MG63 (cell line): ENCODE data around the gene NR2F1-AS1. TPM values are rescaled to one million over a fixed set of nuclear protein-coding genes. Genes with fewer than 3 reads are reported as not detected.
"Not testable (repeated sequence)": the region's sequence is repeated elsewhere in the genome, so short reads cannot be mapped to it uniquely, and the experiment has no call there.

Source experiments
- DNase-seq: peaks from one replicate; pipeline ENCODE4 v3.0.0-alpha.2; 2020
- H3K27me3 ChIP-seq: fragments of 250-450 bp; sonication (Bioruptor Pico); 2 replicates; pipeline ENCODE4 v1.5.1; 2020; ENCODE audit warnings: mild to moderate bottlenecking, moderate library complexity
- H3K36me3 ChIP-seq: fragments of 250-450 bp; sonication (Bioruptor Pico); 2 replicates; pipeline ENCODE4 v1.5.1; 2020; ENCODE audit warnings: mild to moderate bottlenecking, moderate library complexity
- H3K4me3 ChIP-seq: fragments of 250-450 bp; sonication (Bioruptor Pico); 2 replicates; pipeline ENCODE4 v1.5.1; 2020; ENCODE audit warnings: mild to moderate bottlenecking, moderate library complexity
- H3K9me3 ChIP-seq: fragments of 250-450 bp; sonication (Bioruptor Pico); 2 replicates; pipeline ENCODE4 v1.5.1; 2020; ENCODE audit warnings: mild to moderate bottlenecking, moderate library complexity
- total RNA-seq: library from RNA; depleted of rRNA; stranded (reverse); fragments of >200 nt; shearing (Covaris generic); gene quantifications from 2 replicates; pipeline ENCODE4 v1.2.3, GENCODE V29; 2014; ENCODE audit warnings: low replicate concordance

The NR2F1-AS1 gene
- total RNA-seq, 1 experiment from 2014 or later = 15.1 TPM

- H3K36me3 ChIP-seq = no peaks in the 10 kb centered on the region
- DNase-seq = no peak
Observed at GRCh38 chr5:93404246-93404645, 176.8 kb downstream of the NR2F1-AS1 start.

GRCh38 chr5:93403141-93403928 lies 177.7 kb downstream of the NR2F1-AS1 start:
- Histone ChIP-seq H3K9me3 (no peaks in the 10 kb centered on the region), H3K36me3 (no peaks in the 10 kb centered on the region), H3K27me3 (no peaks in the 10 kb centered on the region), H3K4me3 (no peak overlapping the region)
- DNase-seq = no peak

More at GRCh38 chr5:93404246-93404645, 176.8 kb downstream of the NR2F1-AS1 start:
- no peaks in the 10 kb centered on the region for H3K27me3 ChIP-seq
- H3K4me3 ChIP-seq = no peak overlapping the region
- H3K9me3 ChIP-seq = no peaks in the 10 kb centered on the region

GRCh38 chr5:93402451-93402850 lies 178.6 kb downstream of the NR2F1-AS1 start:
- DNase-seq = no peak
- H3K27me3 ChIP-seq = no peaks in the 10 kb centered on the region
- 0 out of 2 replicates have a peak, but pooled peaks cover 2% of the 10 kb centered on the region for H3K9me3 ChIP-seq
- no peak overlapping the region for H3K4me3 ChIP-seq
- no peaks in the 10 kb centered on the region for H3K36me3 ChIP-seq

GRCh38 chr5:93401634-93402213 lies 179.3 kb downstream of the NR2F1-AS1 start:
- Histone ChIP-seq H3K36me3 (no peaks in the 10 kb centered on the region), H3K27me3 (no peaks in the 10 kb centered on the region), H3K9me3 (peaks cover 6% of the 10 kb centered on the region; the same call in 1 of the 2 replicates), H3K4me3 (no peak overlapping the region)
- no peak for DNase-seq

- H3K36me3 ChIP-seq = no peaks in the 10 kb centered on the region
- no peak for DNase-seq
Observed at GRCh38 chr5:93399675-93400074, 181.3 kb downstream of the NR2F1-AS1 start.

GRCh38 chr5:93395971-93396379 lies 185.0 kb downstream of the NR2F1-AS1 start:
- H3K27me3 ChIP-seq = no peaks in the 10 kb centered on the region
- H3K4me3 ChIP-seq = no peak overlapping the region
- peaks cover 8% of the 10 kb centered on the region for H3K9me3 ChIP-seq
- no peaks in the 10 kb centered on the region for H3K36me3 ChIP-seq
- no peak for DNase-seq

More at GRCh38 chr5:93399675-93400074, 181.3 kb downstream of the NR2F1-AS1 start:
- H3K4me3 ChIP-seq = no peak overlapping the region
- peaks cover 8% of the 10 kb centered on the region; the same call in 1 of the 2 replicates for H3K9me3 ChIP-seq
- no peaks in the 10 kb centered on the region for H3K27me3 ChIP-seq

GRCh38 chr5:93395010-93395409 lies 186.0 kb downstream of the NR2F1-AS1 start:
- no peak overlapping the region for H3K4me3 ChIP-seq
- peak; percentile 44 for DNase-seq
- no peaks in the 10 kb centered on the region for H3K36me3 ChIP-seq
- H3K9me3 ChIP-seq = peaks cover 8% of the 10 kb centered on the region
- H3K27me3 ChIP-seq = no peaks in the 10 kb centered on the region

- no peak overlapping the region for H3K4me3 ChIP-seq
- H3K27me3 ChIP-seq = no peaks in the 10 kb centered on the region
- H3K9me3 ChIP-seq = peaks cover 8% of the 10 kb centered on the region
- no peaks in the 10 kb centered on the region for H3K36me3 ChIP-seq
- DNase-seq = no peak
Observed at GRCh38 chr5:93394301-93394700, 186.7 kb downstream of the NR2F1-AS1 start.

- DNase-seq, H3K27me3 ChIP-seq: not testable (repeated sequence)
Observed at GRCh38 chr5:93391169-93391568, 189.8 kb downstream of the NR2F1-AS1 start.

GRCh38 chr5:93385655-93386054 lies 195.4 kb downstream of the NR2F1-AS1 start:
- Histone ChIP-seq H3K27me3 (no peaks in the 10 kb centered on the region), H3K36me3 (no peaks in the 10 kb centered on the region), H3K4me3 (no peak overlapping the region), H3K9me3 (no peaks in the 10 kb centered on the region)
- no peak for DNase-seq

More at GRCh38 chr5:93391169-93391568, 189.8 kb downstream of the NR2F1-AS1 start:
- H3K9me3 ChIP-seq, H3K36me3 ChIP-seq, H3K4me3 ChIP-seq: not testable (repeated sequence)

GRCh38 chr5:93384995-93385394 lies 196.0 kb downstream of the NR2F1-AS1 start:
- no peaks in the 10 kb centered on the region for H3K27me3 ChIP-seq
- H3K4me3 ChIP-seq = no peak overlapping the region
- H3K36me3 ChIP-seq = no peaks in the 10 kb centered on the region
- no peaks in the 10 kb centered on the region for H3K9me3 ChIP-seq
- no peak for DNase-seq

- Histone ChIP-seq H3K4me3 (no peak overlapping the region), H3K9me3 (no peaks in the 10 kb centered on the region), H3K27me3 (no peaks in the 10 kb centered on the region), H3K36me3 (no peaks in the 10 kb centered on the region)
- DNase-seq = no peak
Observed at GRCh38 chr5:93384026-93384425, 197.0 kb downstream of the NR2F1-AS1 start.

GRCh38 chr5:93382188-93382825 lies 198.7 kb downstream of the NR2F1-AS1 start:
- DNase-seq = no peak
- no peaks in the 10 kb centered on the region for H3K36me3 ChIP-seq
- no peaks in the 10 kb centered on the region for H3K9me3 ChIP-seq
- no peak overlapping the region for H3K4me3 ChIP-seq
- no peaks in the 10 kb centered on the region for H3K27me3 ChIP-seq

- Histone ChIP-seq H3K36me3 (no peaks in the 10 kb centered on the region), H3K4me3 (no peak overlapping the region), H3K27me3 (no peaks in the 10 kb centered on the region), H3K9me3 (peaks cover 4% of the 10 kb centered on the region)
- DNase-seq = no peak
Observed at GRCh38 chr5:93381057-93381456, 200.0 kb downstream of the NR2F1-AS1 start.

GRCh38 chr5:93378073-93378472 lies 202.9 kb downstream of the NR2F1-AS1 start:
- Histone ChIP-seq H3K27me3 (no peaks in the 10 kb centered on the region), H3K4me3 (no peak overlapping the region), H3K36me3 (no peaks in the 10 kb centered on the region), H3K9me3 (peaks cover 4% of the 10 kb centered on the region)
- no peak for DNase-seq

GRCh38 chr5:93371893-93372292 lies 209.1 kb downstream of the NR2F1-AS1 start:
- H3K4me3 ChIP-seq = no peak overlapping the region
- H3K36me3 ChIP-seq = no peaks in the 10 kb centered on the region
- H3K27me3 ChIP-seq = no peaks in the 10 kb centered on the region
- no peak for DNase-seq
- H3K9me3 ChIP-seq = peaks cover 4% of the 10 kb centered on the region

- Histone ChIP-seq H3K9me3 (no peaks in the 10 kb centered on the region), H3K36me3 (no peaks in the 10 kb centered on the region), H3K4me3 (no peak overlapping the region), H3K27me3 (no peaks in the 10 kb centered on the region)
- DNase-seq = no peak
Observed at GRCh38 chr5:93364378-93364777, 216.6 kb downstream of the NR2F1-AS1 start.
